DND-41 (cell line): ENCODE measurements around the gene ITPR1.

Source experiments
- ATAC-seq: fragments of 200-7000 bp; cut with Tn5 transposase; 3 replicates; pipeline ENCODE4 v1.9.1; 2021; ENCODE audit warnings: low read depth; ENCODE audit not compliant: insufficient read depth
- DNase-seq: peaks from one replicate; pipeline ENCODE4 v3.0.0-alpha.2; 2020
- H2AFZ ChIP-seq: 2 replicates; pipeline ENCODE4 v1.6.0; 2012; ENCODE audit warnings: low read depth, low read length
- H3K27ac ChIP-seq: 2 replicates; pipeline ENCODE4 v1.5.1; 2012; ENCODE audit warnings: low read length, inconsistent platforms
- H3K27me3 ChIP-seq: fragments of 200-600 bp; sonication (generic); 2 replicates; pipeline ENCODE4 v1.6.0; 2012; ENCODE audit warnings: low read length, mild to moderate bottlenecking, inconsistent platforms; ENCODE audit not compliant: insufficient read depth, poor library complexity
- H3K36me3 ChIP-seq: 2 replicates; pipeline ENCODE4 v1.5.1; 2012; ENCODE audit warnings: low read length, inconsistent platforms; ENCODE audit not compliant: insufficient read depth
- H3K4me1 ChIP-seq: 2 replicates; pipeline ENCODE4 v1.5.1; 2012; ENCODE audit warnings: mild to moderate bottlenecking, low read length; ENCODE audit not compliant: insufficient read depth
- H3K4me2 ChIP-seq: 2 replicates; pipeline ENCODE4 v1.6.0; 2012; ENCODE audit warnings: mild to moderate bottlenecking, moderate library complexity, low read length, inconsistent platforms; ENCODE audit not compliant: insufficient read depth
- H3K4me3 ChIP-seq, 2 experiments: fragments of 200-600 bp in 1 of 2; shearing (Covaris generic) in 1 of 2; 2 replicates each; pipeline ENCODE4 v1.5.1; 2012 to 2016; ENCODE audit warnings: inconsistent platforms in 2 of 2, low read length in 2 of 2, mild to moderate bottlenecking in 2 of 2, low read depth in 1 of 2, moderate library complexity in 1 of 2
- H3K79me2 ChIP-seq: 2 replicates; pipeline ENCODE4 v1.6.0; 2012; ENCODE audit warnings: low read length, inconsistent platforms; ENCODE audit not compliant: insufficient read depth
- H3K9ac ChIP-seq: 2 replicates; pipeline ENCODE4 v1.6.0; 2012; ENCODE audit warnings: low read depth, mild to moderate bottlenecking, inconsistent platforms, low read length, moderate library complexity
- H3K9me3 ChIP-seq: 2 replicates; pipeline ENCODE4 v1.5.1; 2012; ENCODE audit warnings: low read length, moderate library complexity, mild to moderate bottlenecking, inconsistent platforms; ENCODE audit not compliant: insufficient read depth, severe bottlenecking
- H4K20me1 ChIP-seq: 2 replicates; pipeline ENCODE4 v1.6.0; 2012; ENCODE audit warnings: low read length; ENCODE audit not compliant: insufficient read depth
- CTCF ChIP-seq: IDR thresholded peaks from 2 replicates; pipeline ENCODE4 v1.5.1; 2012; ENCODE audit warnings: borderline replicate concordance, low read length, moderate library complexity, mild to moderate bottlenecking; ENCODE audit not compliant: poor library complexity, severe bottlenecking; ENCODE audit errors: extremely low read depth
- EZH2 ChIP-seq: IDR thresholded peaks from 3 replicates; pipeline ENCODE4 v1.6.1; 2012; ENCODE audit warnings: borderline replicate concordance, low read depth, mild to moderate bottlenecking, moderate library complexity, low read length, inconsistent platforms; ENCODE audit not compliant: severe bottlenecking

Gene ITPR1

GRCh38 chr3:4882548-4882947, 389.4 kb downstream of the ITPR1 start:
- TF ChIP-seq CTCF = no peak
- no peak for TF ChIP-seq EZH2
- Histone ChIP-seq H3K9me3 (no peaks in the 10 kb centered on the region), H3K9ac (no peak overlapping the region), H4K20me1 (no peaks in the 10 kb centered on the region), H3K27ac (no peak overlapping the region), H3K4me2 (no peak overlapping the region), H3K36me3 (no peaks in the 10 kb centered on the region), H2AFZ (no peak overlapping the region), H3K79me2 (no peaks in the 10 kb centered on the region), H3K4me3 (no peak overlapping the region), H3K4me1 (no peaks in the 10 kb centered on the region), H3K27me3 (no peaks in the 10 kb centered on the region)
- ATAC-seq (no peak), DNase-seq (no peak)

- Histone ChIP-seq H2AFZ (no peak overlapping the region), H3K27me3 (no peaks in the 10 kb centered on the region), H3K4me2 (no peak overlapping the region), H3K9ac (no peak overlapping the region), H3K27ac (no peak overlapping the region), H3K4me1 (no peaks in the 10 kb centered on the region), H3K36me3 (no peaks in the 10 kb centered on the region), H4K20me1 (no peaks in the 10 kb centered on the region), H3K9me3 (no peaks in the 10 kb centered on the region), H3K79me2 (no peaks in the 10 kb centered on the region), H3K4me3 (no peak overlapping the region)
- no peak for DNase-seq
- no peak for ATAC-seq
- no peak for TF ChIP-seq CTCF
- no peak for TF ChIP-seq EZH2
Measured at GRCh38 chr3:4883011-4883410, 389.9 kb downstream of the ITPR1 start.

- Histone ChIP-seq H3K4me2 (no peak overlapping the region), H3K9ac (no peak overlapping the region), H3K4me3 (no peak overlapping the region), H3K36me3 (no peaks in the 10 kb centered on the region), H4K20me1 (no peaks in the 10 kb centered on the region), H3K27ac (no peak overlapping the region), H3K9me3 (no peaks in the 10 kb centered on the region), H3K27me3 (no peaks in the 10 kb centered on the region), H3K4me1 (peaks cover 18% of the 10 kb centered on the region), H2AFZ (no peak overlapping the region), H3K79me2 (no peaks in the 10 kb centered on the region)
- ATAC-seq (no peak), DNase-seq (no peak)
- no peak for TF ChIP-seq EZH2
- TF ChIP-seq CTCF = no peak
Measured at GRCh38 chr3:4884888-4885287, 391.7 kb downstream of the ITPR1 start.

- no peaks in the 10 kb centered on the region for H3K79me2 ChIP-seq
- H3K27me3 ChIP-seq = no peaks in the 10 kb centered on the region
- no peak overlapping the region for H3K4me2 ChIP-seq
- H2AFZ ChIP-seq = no peak overlapping the region
- H3K9me3 ChIP-seq = no peaks in the 10 kb centered on the region
- no peaks in the 10 kb centered on the region for H3K36me3 ChIP-seq
- no peak overlapping the region for H3K4me3 ChIP-seq
- H4K20me1 ChIP-seq = no peaks in the 10 kb centered on the region
- DNase-seq = no peak
- peaks cover 21% of the 10 kb centered on the region for H3K4me1 ChIP-seq
- H3K27ac ChIP-seq = no peak overlapping the region
- TF ChIP-seq CTCF (no peak), EZH2 (no peak)
- ATAC-seq = no peak
- H3K9ac ChIP-seq = no peak overlapping the region
Measured at GRCh38 chr3:4885316-4885715, 392.2 kb downstream of the ITPR1 start.
